Keratinocyte (primary cell): Measurements from ENCODE around the gene FBXO40. TPM values are rescaled to one million over a fixed set of nuclear protein-coding genes. Genes with fewer than 3 reads are reported as not detected.

Source experiments
- DNase-seq: peaks from one replicate; pipeline ENCODE4 v3.0.0-alpha.2; 2011; ENCODE audit warnings: low read depth, missing footprints, low spot score
- FAIRE-seq: peaks from 2 replicates; lab custom pipeline; 2011; peaks lifted over from hg19 to GRCh38; lab: Jason Lieb, UNC
- H2AFZ ChIP-seq: 2 replicates; pipeline ENCODE4 v1.6.0; 2012; ENCODE audit warnings: low read length, control low read depth, inconsistent platforms; ENCODE audit not compliant: control insufficient read depth
- H3K27ac ChIP-seq: 2 replicates; pipeline ENCODE4 v1.5.1; 2011; ENCODE audit warnings: low read length; ENCODE audit not compliant: control insufficient read depth, insufficient read depth
- H3K27me3 ChIP-seq: 3 replicates; pipeline ENCODE4 v1.6.0; 2011; ENCODE audit warnings: low read length; ENCODE audit not compliant: control insufficient read depth, insufficient read depth; ENCODE audit errors: extremely low read depth
- H3K36me3 ChIP-seq, 2 experiments: 2 replicates in 1 of 2; 3 replicates in 1 of 2; pipeline ENCODE4 v1.5.1; 2011; ENCODE audit warnings: low read length in 2 of 2, mild to moderate bottlenecking in 1 of 2; ENCODE audit not compliant: control insufficient read depth in 2 of 2, insufficient read depth in 2 of 2; ENCODE audit errors: extremely low read depth in 1 of 2
- H3K4me1 ChIP-seq: 3 replicates; pipeline ENCODE4 v1.5.1; 2011; ENCODE audit warnings: low read length; ENCODE audit not compliant: control insufficient read depth, insufficient read depth; ENCODE audit errors: extremely low read depth
- H3K4me2 ChIP-seq: 3 replicates; pipeline ENCODE4 v1.6.0; 2011; ENCODE audit warnings: low read depth, low read length; ENCODE audit not compliant: control insufficient read depth, insufficient read depth; ENCODE audit errors: extremely low read depth
- H3K4me3 ChIP-seq, 3 experiments: fragments of 200-600 bp in 1 of 3; sonication (generic) in 1 of 3; 2 replicates in 2 of 3; 3 replicates in 1 of 3; pipeline ENCODE4 v1.5.1; 2011 to 2016; ENCODE audit warnings: low read length in 3 of 3, mild to moderate bottlenecking in 3 of 3, control low read depth in 2 of 3, inconsistent platforms in 1 of 3, low read depth in 1 of 3, mixed read lengths in 1 of 3, mixed run types in 1 of 3, moderate library complexity in 1 of 3; ENCODE audit not compliant: control insufficient read depth in 2 of 3, insufficient read depth in 2 of 3; ENCODE audit errors: extremely low read depth in 1 of 3
- H3K79me2 ChIP-seq: 2 replicates; pipeline ENCODE4 v1.6.0; 2012; ENCODE audit warnings: low read length; ENCODE audit not compliant: control insufficient read depth, insufficient read depth
- H3K9ac ChIP-seq: 3 replicates; pipeline ENCODE4 v1.6.0; 2011; ENCODE audit warnings: low read length; ENCODE audit not compliant: control insufficient read depth, insufficient read depth; ENCODE audit errors: extremely low read depth
- H3K9me1 ChIP-seq: 3 replicates; pipeline ENCODE4 v1.6.0; 2011; ENCODE audit warnings: low read length; ENCODE audit not compliant: control insufficient read depth, insufficient read depth; ENCODE audit errors: extremely low read depth
- H3K9me3 ChIP-seq: 2 replicates; pipeline ENCODE4 v1.5.1; 2012; ENCODE audit warnings: low read depth, low read length; ENCODE audit not compliant: control insufficient read depth
- H4K20me1 ChIP-seq: 3 replicates; pipeline ENCODE4 v1.6.0; 2011; ENCODE audit warnings: low read length; ENCODE audit not compliant: control insufficient read depth, insufficient read depth; ENCODE audit errors: extremely low read depth
- CTCF ChIP-seq, 3 experiments: IDR thresholded peaks in 1 of 3; conservative IDR thresholded peaks in 1 of 3; optimal IDR thresholded peaks in 1 of 3; 2 replicates in 2 of 3; 3 replicates in 1 of 3; pipeline versions ENCODE3 to v1.5.1; 2011; ENCODE audit warnings: low read length in 3 of 3, mild to moderate bottlenecking in 3 of 3, moderate library complexity in 2 of 3, control low read depth in 1 of 3, inconsistent platforms in 1 of 3; ENCODE audit not compliant: insufficient read depth in 2 of 3; ENCODE audit errors: extremely low read depth in 1 of 3
- EZH2 ChIP-seq: IDR thresholded peaks from one replicate; pipeline ENCODE4 v1.6.1; 2012; ENCODE audit warnings: inconsistent platforms, mild to moderate bottlenecking, low read length, moderate library complexity
- dilution Hi-C: fragments of 300-500 bp; cut with MboI; formaldehyde crosslinking; loops from one replicate; pipeline ENCODE4 v1.7.0; 2020; ENCODE audit warnings: low sequenced_read_pairs; ENCODE audit not compliant: extremely low pct_ligation_motif_present
- polyA plus RNA-seq, 5 experiments: library from polyadenylated mRNA; depleted of rRNA in 3 of 5; stranded (reverse) in 3 of 5; stranded (forward) in 1 of 5; unstranded in 1 of 5; fragments of >200 nt; gene quantifications; 1 replicate in 1 of 5; 2 replicates in 3 of 5; 3 replicates in 1 of 5; pipeline versions ENCODE4 v1.2.1 to v1.2.3, GENCODE V29; 2011 to 2012; ENCODE audit warnings: missing spikeins in 2 of 5, low read depth in 1 of 5, low replicate concordance in 1 of 5

Gene FBXO40
- polyA plus RNA-seq, 1 donor (not counting 4 experiments of a cell fraction or from before 2014, with no cell fraction given), result not detected

DNA sequence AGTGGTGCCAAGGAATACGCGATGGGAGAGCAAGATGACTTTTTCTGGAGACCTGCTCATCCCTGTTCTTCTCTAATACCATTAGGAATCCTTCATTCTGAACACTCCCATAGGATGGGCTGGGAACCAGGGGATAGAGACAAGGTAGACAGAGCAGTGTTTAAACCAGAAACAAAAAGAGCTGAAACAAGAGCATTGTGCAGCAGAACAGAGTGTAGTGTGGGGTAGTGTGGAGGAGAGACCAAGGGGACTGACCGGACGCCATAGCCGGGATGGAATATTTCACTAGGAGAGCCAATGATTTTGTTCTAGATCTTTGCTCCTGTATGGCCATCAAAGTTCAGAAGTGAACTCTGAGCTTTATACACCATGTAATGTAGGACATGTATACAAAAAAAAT, 51.9 kb downstream of the FBXO40 start:
- dilution Hi-C loops, result no loop called here
- H4K20me1 ChIP-seq, result no peaks in the 10 kb centered on the region
- no peak overlapping the region for H3K4me3 ChIP-seq
- H3K27ac ChIP-seq, result no peak overlapping the region
- no peaks in the 10 kb centered on the region for H3K9me3 ChIP-seq
- no peak overlapping the region for H2AFZ ChIP-seq
- no peaks in the 10 kb centered on the region for H3K9me1 ChIP-seq
- H3K36me3 ChIP-seq, result no peaks in the 10 kb centered on the region
- no peak for TF ChIP-seq CTCF (optimal IDR thresholded peaks at IDR 0.05 in 1 of 3, IDR thresholded peaks at IDR 0.05 in 1 of 3, conservative IDR thresholded peaks at IDR 0.05 in 1 of 3; ENCODE audit: extremely low read depth in 1 of 3, insufficient read depth in 2 of 3, low read length in 3 of 3)
- TF ChIP-seq EZH2, result no peak
- no peak for DNase-seq
- H3K4me2 ChIP-seq, result no peak overlapping the region
- no peaks in the 10 kb centered on the region for H3K4me1 ChIP-seq
- no peak overlapping the region for H3K9ac ChIP-seq
- no peak for FAIRE-seq
- H3K79me2 ChIP-seq, result no peaks in the 10 kb centered on the region
- no peaks in the 10 kb centered on the region for H3K27me3 ChIP-seq

- Histone ChIP-seq H3K9me3 (no peaks in the 10 kb centered on the region), H3K36me3 (no peaks in the 10 kb centered on the region), H3K79me2 (no peaks in the 10 kb centered on the region), H3K9ac (no peak overlapping the region), H3K27ac (no peak overlapping the region), H3K27me3 (no peaks in the 10 kb centered on the region), H2AFZ (no peak overlapping the region), H3K9me1 (no peaks in the 10 kb centered on the region), H3K4me1 (no peaks in the 10 kb centered on the region), H3K4me2 (no peak overlapping the region), H3K4me3 (no peak overlapping the region), H4K20me1 (no peaks in the 10 kb centered on the region)
- TF ChIP-seq CTCF (optimal IDR thresholded peaks at IDR 0.05 in 1 of 3, IDR thresholded peaks at IDR 0.05 in 1 of 3, conservative IDR thresholded peaks at IDR 0.05 in 1 of 3; ENCODE audit: extremely low read depth in 1 of 3, insufficient read depth in 2 of 3, low read length in 3 of 3) (no peak), EZH2 (no peak)
- dilution Hi-C loops, result no loop called here
- DNase-seq (no peak), FAIRE-seq (no peak)
Measured at GRCh38 chr3:121648219-121648958, 55.2 kb downstream of the FBXO40 start.
